Frontal cortex (tissue), 4 donors: ENCODE measurements around the gene ASB12. TPM values are rescaled to one million over a fixed set of nuclear protein-coding genes. Genes with fewer than 3 reads are reported as not detected.

Experiments used
- DNase-seq, 2 donors: peaks; one replicate each; pipeline ENCODE4 v3.0.0; 2012; ENCODE audit warnings: low spot score in 2 of 2
- FAIRE-seq: peaks from 2 replicates; lab custom pipeline; 2012; peaks lifted over from hg19 to GRCh38; lab: Jason Lieb, UNC
- small RNA-seq: library from RNA; depleted of rRNA; stranded (forward); fragments of <200 nt; gene quantifications from one replicate; pipeline ENCODE3, GENCODE V24; 2014
- total RNA-seq: library from RNA; depleted of rRNA; stranded (reverse); fragments of >200 nt; gene quantifications from one replicate; pipeline ENCODE4 v1.2.3, GENCODE V29; 2014
- donor health status: control.
- donor health status: control.
- donor health status: control.

The ASB12 gene
- total RNA-seq, 1 donor from 2014 or later = 0.41 TPM

GRCh38 chrX:64188901-64189300 lies 41.5 kb downstream of the ASB12 start:
- no peak for FAIRE-seq

GRCh38 chrX:64187762-64188150 lies 42.7 kb downstream of the ASB12 start:
- DNase-seq (no peak), FAIRE-seq (no peak)

More at GRCh38 chrX:64188901-64189300, 41.5 kb downstream of the ASB12 start:
- DNase-seq = no peak

GRCh38 chrX:64186974-64187761 lies 43.2 kb downstream of the ASB12 start:
- FAIRE-seq (no peak), DNase-seq (no peak)

GRCh38 chrX:64184396-64184795 lies 46.0 kb downstream of the ASB12 start:
- DNase-seq (no peak), FAIRE-seq (no peak)

- FAIRE-seq (no peak), DNase-seq (no peak)
Observed at GRCh38 chrX:64182208-64182607, 48.2 kb downstream of the ASB12 start.

GRCh38 chrX:64176876-64177275 lies 53.5 kb downstream of the ASB12 start:
- no peak for FAIRE-seq

More at GRCh38 chrX:64176876-64177275, 53.5 kb downstream of the ASB12 start:
- DNase-seq = no peak

Small RNA genes within 50 kb of the gene (small RNA-seq; reads per million reads assigned to genes)
- not detected for gene RN7SL799P

Other genes with a start within 250 kb of the ASB12 start
- gene AMER1, start 24.9 kb downstream of the ASB12 start, total RNA-seq = 7.7 TPM
- gene MTMR8, start 164.8 kb upstream of the ASB12 start, total RNA-seq = 4.5 TPM